Small intestine (tissue), 7 donors: Measurements from ENCODE around the gene NQO2. TPM values are rescaled to one million over a fixed set of nuclear protein-coding genes. Genes with fewer than 3 reads are reported as not detected.

Source experiments
- DNase-seq, 2 donors: peaks; one replicate each; pipeline versions ENCODE4 v3.0.0 to v3.0.0-alpha.2; 2013
- FAIRE-seq: peaks from 2 replicates; lab custom pipeline; 2012; peaks lifted over from hg19 to GRCh38; lab: Jason Lieb, UNC
- H3K27ac ChIP-seq, 3 donors: one replicate each; pipeline ENCODE4 v1.5.1; 2013; ENCODE audit warnings: low read length in 2 of 3, mild to moderate bottlenecking in 2 of 3, control low read depth in 1 of 3, inconsistent platforms in 1 of 3, low read depth in 1 of 3, moderate library complexity in 1 of 3
- H3K27me3 ChIP-seq, 3 donors: one replicate each; pipeline ENCODE4 v1.6.1; 2013; ENCODE audit warnings: low read length in 3 of 3, inconsistent platforms in 1 of 3; ENCODE audit not compliant: control insufficient read depth in 3 of 3, insufficient read depth in 3 of 3
- H3K36me3 ChIP-seq, 3 donors: one replicate each; pipeline ENCODE4 v1.6.1; 2013; ENCODE audit warnings: low read length in 3 of 3, inconsistent platforms in 1 of 3, low read depth in 1 of 3, mild to moderate bottlenecking in 1 of 3, moderate library complexity in 1 of 3; ENCODE audit not compliant: control insufficient read depth in 3 of 3, insufficient read depth in 2 of 3
- H3K4me1 ChIP-seq, 3 donors: one replicate each; pipeline ENCODE4 v1.6.1; 2013; ENCODE audit warnings: low read length in 2 of 3, inconsistent platforms in 1 of 3, low read depth in 1 of 3, mild to moderate bottlenecking in 1 of 3, moderate library complexity in 1 of 3; ENCODE audit not compliant: control insufficient read depth in 3 of 3, insufficient read depth in 2 of 3
- H3K4me3 ChIP-seq, 3 donors: one replicate each; pipeline ENCODE4 v1.5.1; 2013; ENCODE audit warnings: low read length in 3 of 3, control low read depth in 1 of 3, inconsistent platforms in 1 of 3, low read depth in 1 of 3, mild to moderate bottlenecking in 1 of 3, moderate library complexity in 1 of 3
- H3K9me3 ChIP-seq, 2 donors: one replicate each; pipeline ENCODE4 v1.6.1; 2013; ENCODE audit warnings: low read depth in 1 of 2, low read length in 1 of 2; ENCODE audit not compliant: control insufficient read depth in 2 of 2, insufficient read depth in 1 of 2
- WGBS, 3 donors: extraction: QIAGEN DNeasy Blood & Tissue Kit; methylation state at CpG; one replicate each; pipeline ENCODE4 v1.1.7; 2013; 5-methylcytosine and 5-hydroxymethylcytosine counted together
- polyA plus RNA-seq, 4 donors: library from polyadenylated mRNA; stranded (reverse) in 3 of 4; unstranded in 1 of 4; fragments of 200-250 nt in 3 of 4; fragments of 120-200 nt in 1 of 4; gene quantifications; one replicate each; pipeline versions ENCODE4 v1.2.1 to v1.2.3, GENCODE V29; 2013
- donor health status: healthy with polysubstance abuse.
- donor health status: control.
- donor health status: control.
- donor health status: Bipolar disorder and iron deficiency.
- donor health status: healthy.

The NQO2 gene
- polyA plus RNA-seq, 4 donors, result 23.2 to 84.5 (median 58.9) TPM

DNA sequence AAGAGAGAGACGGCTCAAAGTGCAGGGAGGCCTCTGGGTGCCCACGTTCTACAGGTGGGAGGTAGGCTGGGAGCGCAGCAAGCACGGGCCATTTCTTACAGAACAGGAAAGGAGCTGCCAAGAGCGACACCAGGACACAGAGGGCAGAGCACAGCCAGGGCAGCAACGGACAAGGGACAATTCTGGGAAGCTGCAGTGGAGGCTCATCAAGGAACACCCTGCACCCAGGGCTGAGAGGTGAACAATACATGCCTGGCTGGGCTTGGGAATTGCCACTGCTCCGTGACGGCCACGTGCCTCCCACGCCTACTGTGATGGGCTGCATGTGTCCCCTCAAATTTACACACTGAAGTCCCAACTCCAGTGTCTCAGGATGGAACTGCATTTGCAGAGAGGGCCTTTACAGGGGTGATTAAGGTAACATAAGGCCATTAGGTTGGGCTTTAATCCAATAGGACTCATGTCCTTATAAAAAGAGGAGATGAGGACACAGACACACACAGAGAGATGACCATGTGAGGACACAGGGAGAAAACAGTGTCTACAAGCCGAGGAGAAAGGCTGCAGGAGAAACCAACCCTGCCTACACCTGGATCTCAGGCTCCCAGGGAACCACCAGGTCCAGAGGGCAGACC lies 41.9 kb upstream of the NQO2 start:
- Histone ChIP-seq H3K36me3 (peaks cover 3 to 73% (median 4%) of the 10 kb centered on the region in 3 donors), H3K27ac (peak overlapping the region in 2 of 3 donors; percentile 14 to 48), H3K27me3 (no peaks in the 10 kb centered on the region), H3K4me1 (peaks cover 0 to 59% (median 13%) of the 10 kb centered on the region in 3 donors), H3K9me3 (no peaks in the 10 kb centered on the region), H3K4me3 (no peak overlapping the region)
- FAIRE-seq (no peak), DNase-seq (no peak)
- 57 to 76% (median 67%) methylated on average over 11 of the region's 11 CpGs for WGBS, 3 donors

GRCh38 chr6:2958331-2958711 lies 41.4 kb upstream of the NQO2 start:
- 76 to 93% (median 82%) methylated on average over 17 to 18 of the region's 18 CpGs for WGBS, 3 donors

DNA sequence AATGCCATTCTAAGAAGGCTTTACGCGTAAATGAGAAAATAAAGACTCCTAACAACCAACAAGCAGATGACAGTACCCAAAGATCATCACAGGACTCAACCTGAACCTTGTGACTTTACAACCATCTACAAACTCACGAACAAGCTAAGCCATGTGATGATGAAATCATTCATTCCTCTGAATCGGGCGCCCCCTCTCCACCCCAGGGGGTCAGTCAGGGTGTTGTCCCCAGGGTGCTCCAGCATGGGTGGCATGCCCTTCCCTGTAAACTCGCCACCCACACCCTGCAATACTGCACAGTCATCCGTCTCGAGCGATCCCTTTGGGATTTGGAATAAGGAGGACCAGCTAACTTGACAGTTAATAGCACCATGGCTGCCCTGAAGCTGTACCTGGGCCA lies 40.9 kb upstream of the NQO2 start:
- Histone ChIP-seq H3K4me1 (peaks cover 0 to 62% (median 13%) of the 10 kb centered on the region in 3 donors), H3K27ac (no peak overlapping the region), H3K36me3 (peaks cover 2 to 68% (median 3%) of the 10 kb centered on the region in 3 donors), H3K4me3 (no peak overlapping the region), H3K27me3 (no peaks in the 10 kb centered on the region), H3K9me3 (no peaks in the 10 kb centered on the region)
- DNase-seq (no peak), FAIRE-seq (no peak)
- WGBS, 3 donors, result 88 to 90% (median 90%) methylated on average over 9 of the region's 9 CpGs

More at GRCh38 chr6:2958331-2958711, 41.4 kb upstream of the NQO2 start:
- Histone ChIP-seq H3K9me3 (no peaks in the 10 kb centered on the region), H3K4me3 (no peak overlapping the region), H3K4me1 (peaks cover 0 to 59% (median 13%) of the 10 kb centered on the region in 3 donors), H3K27me3 (no peaks in the 10 kb centered on the region), H3K36me3 (peaks cover 3 to 68% (median 3%) of the 10 kb centered on the region in 3 donors), H3K27ac (no peak overlapping the region)
- FAIRE-seq (no peak), DNase-seq (no peak)

GRCh38 chr6:2959909-2960719 lies 39.6 kb upstream of the NQO2 start:
- no peak for DNase-seq
- Histone ChIP-seq H3K27me3 (no peaks in the 10 kb centered on the region), H3K36me3 (peaks cover 2 to 65% (median 3%) of the 10 kb centered on the region in 3 donors), H3K4me1 (peaks cover 0 to 62% (median 13%) of the 10 kb centered on the region in 3 donors), H3K4me3 (no peak overlapping the region), H3K9me3 (no peaks in the 10 kb centered on the region), H3K27ac (peak overlapping the region in 2 of 3 donors; percentile 21 to 60)
- FAIRE-seq, result no peak
- 65 to 75% (median 73%) methylated on average over 12 of the region's 12 CpGs for WGBS, 3 donors

DNA sequence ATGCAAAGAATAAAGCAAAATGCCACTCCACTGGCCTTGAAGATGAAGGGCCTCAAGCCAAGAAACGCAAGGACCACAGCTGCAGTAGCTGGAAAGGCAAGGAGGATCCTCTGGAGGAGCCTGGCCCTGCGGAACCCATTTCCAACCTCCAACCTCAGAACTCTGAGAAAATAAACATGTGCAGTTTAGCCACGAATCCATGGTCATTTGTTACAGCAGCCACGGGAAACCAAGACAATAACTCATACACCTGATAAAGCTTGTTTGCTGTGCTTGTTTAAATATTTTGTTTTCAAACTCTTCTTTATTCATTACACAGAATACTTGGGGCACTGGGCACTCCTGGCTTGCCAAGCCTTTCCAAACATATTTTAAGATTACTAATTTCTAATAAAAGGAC lies 38.8 kb upstream of the NQO2 start:
- no peaks in the 10 kb centered on the region for H3K9me3 ChIP-seq
- H3K27me3 ChIP-seq, result no peaks in the 10 kb centered on the region
- FAIRE-seq (no peak), DNase-seq (no peak)
- H3K4me1 ChIP-seq, result peaks cover 0 to 66% (median 13%) of the 10 kb centered on the region in 3 donors
- peak overlapping the region in 2 of 3 donors; percentile 60 to 87 for H3K27ac ChIP-seq
- H3K36me3 ChIP-seq, result peaks cover 2 to 58% (median 3%) of the 10 kb centered on the region in 3 donors
- WGBS, 3 donors, result 38 to 56% (median 45%) methylated on average over 4 of the region's 4 CpGs
- peak overlapping the region in 1 of 3 donors; percentile 20 for H3K4me3 ChIP-seq

GRCh38 chr6:2961506-2961905 lies 38.2 kb upstream of the NQO2 start:
- Histone ChIP-seq H3K4me3 (peak overlapping the region in 1 of 3 donors; percentile 20), H3K4me1 (peaks cover 0 to 66% (median 13%) of the 10 kb centered on the region in 3 donors), H3K36me3 (peaks cover 0 to 56% (median 0%) of the 10 kb centered on the region in 3 donors), H3K9me3 (no peaks in the 10 kb centered on the region), H3K27ac (peak overlapping the region; percentile 64 to 87 (median 74)), H3K27me3 (no peaks in the 10 kb centered on the region)
- 34 to 57% (median 41%) methylated on average over 7 of the region's 7 CpGs for WGBS, 3 donors
- DNase-seq (peak; percentile 68 to 69), FAIRE-seq (no peak)

- FAIRE-seq (no peak), DNase-seq (peak; percentile 86 to 90)
- peaks cover 0 to 65% (median 13%) of the 10 kb centered on the region in 3 donors for H3K4me1 ChIP-seq
- H3K36me3 ChIP-seq, result peaks cover 0 to 51% (median 0%) of the 10 kb centered on the region in 3 donors
- WGBS, 3 donors, result 21 to 55% (median 32%) methylated on average over 9 of the region's 9 CpGs
- H3K9me3 ChIP-seq, result no peaks in the 10 kb centered on the region
- peak overlapping the region in 1 of 3 donors; percentile 20 for H3K4me3 ChIP-seq
- peak overlapping the region; percentile 64 to 87 (median 74) for H3K27ac ChIP-seq
- no peaks in the 10 kb centered on the region for H3K27me3 ChIP-seq
Observed at GRCh38 chr6:2962004-2962403, 37.7 kb upstream of the NQO2 start.

DNA sequence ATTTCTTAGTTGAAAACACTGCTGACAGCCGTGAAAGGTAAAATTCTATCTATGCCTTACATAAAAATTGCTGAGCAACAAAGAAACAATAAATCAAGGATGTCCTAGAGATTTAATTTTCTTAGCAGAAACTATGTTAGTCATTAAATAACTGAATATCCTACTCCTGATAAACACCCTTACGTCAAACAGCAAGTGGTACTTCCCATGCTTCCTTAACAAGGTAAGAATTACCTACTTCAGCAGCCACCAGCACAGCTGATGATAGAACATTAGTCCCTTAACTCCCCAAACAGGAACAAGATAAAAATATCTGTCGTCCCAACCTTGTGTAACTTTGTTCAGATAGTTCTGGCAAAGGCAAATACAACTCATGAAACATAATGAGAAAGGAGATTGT lies 37.1 kb upstream of the NQO2 start:
- Histone ChIP-seq H3K4me1 (peaks cover 0 to 58% (median 10%) of the 10 kb centered on the region in 3 donors), H3K27me3 (no peaks in the 10 kb centered on the region), H3K36me3 (peaks cover 0 to 44% (median 0%) of the 10 kb centered on the region in 3 donors), H3K27ac (peak overlapping the region; percentile 22 to 87 (median 74)), H3K4me3 (no peak overlapping the region), H3K9me3 (no peaks in the 10 kb centered on the region)
- no peak for FAIRE-seq
- WGBS, 3 donors, result 12 to 51% (median 33%) methylated on average over 3 of the region's 3 CpGs
- peak in 1 of 2 donors; percentile 58 for DNase-seq
